Fibroblast of pulmonary artery (primary cell): Measurements from ENCODE around the gene ONECUT3.

Source experiments
- DNase-seq: peaks from one replicate; pipeline ENCODE4 v3.0.0-alpha.2; 2010; ENCODE audit warnings: low read depth
- H3K4me3 ChIP-seq: replicated peaks from 2 replicates; pipeline ENCODE4 v1.5.1; 2011; ENCODE audit warnings: low read depth, mild to moderate bottlenecking, control low read depth, low read length, moderate library complexity
- TF ChIP-seq, protein P1 (sequence below): IDR thresholded peaks from 2 replicates; pipeline ENCODE4 v1.5.1; 2011; ENCODE audit warnings: mild to moderate bottlenecking, control low read depth, low read length, inconsistent platforms; ENCODE audit errors: missing control alignments

The ONECUT3 gene

DNA sequence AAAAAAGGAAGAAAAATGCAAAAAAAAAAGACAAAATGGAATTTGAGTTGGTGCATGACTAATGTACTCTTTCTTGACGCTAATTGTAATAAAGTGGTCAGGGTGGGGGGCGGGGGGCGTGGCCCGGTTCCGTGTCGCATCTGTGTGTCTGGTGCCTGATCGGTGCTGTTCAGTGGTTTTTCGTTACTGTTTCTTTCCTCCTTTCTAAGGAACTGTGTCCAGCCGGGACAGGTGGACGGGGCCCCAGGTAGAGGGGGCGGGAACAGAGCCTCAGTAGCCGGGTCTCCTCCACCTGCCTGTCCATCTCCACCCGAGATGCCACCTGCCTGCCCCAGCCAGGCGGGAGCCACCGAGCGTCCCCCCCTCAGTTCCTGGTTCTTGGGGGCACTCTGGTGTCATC lies 26.3 kb downstream of the ONECUT3 start:
- TF ChIP-seq, protein P1, sequence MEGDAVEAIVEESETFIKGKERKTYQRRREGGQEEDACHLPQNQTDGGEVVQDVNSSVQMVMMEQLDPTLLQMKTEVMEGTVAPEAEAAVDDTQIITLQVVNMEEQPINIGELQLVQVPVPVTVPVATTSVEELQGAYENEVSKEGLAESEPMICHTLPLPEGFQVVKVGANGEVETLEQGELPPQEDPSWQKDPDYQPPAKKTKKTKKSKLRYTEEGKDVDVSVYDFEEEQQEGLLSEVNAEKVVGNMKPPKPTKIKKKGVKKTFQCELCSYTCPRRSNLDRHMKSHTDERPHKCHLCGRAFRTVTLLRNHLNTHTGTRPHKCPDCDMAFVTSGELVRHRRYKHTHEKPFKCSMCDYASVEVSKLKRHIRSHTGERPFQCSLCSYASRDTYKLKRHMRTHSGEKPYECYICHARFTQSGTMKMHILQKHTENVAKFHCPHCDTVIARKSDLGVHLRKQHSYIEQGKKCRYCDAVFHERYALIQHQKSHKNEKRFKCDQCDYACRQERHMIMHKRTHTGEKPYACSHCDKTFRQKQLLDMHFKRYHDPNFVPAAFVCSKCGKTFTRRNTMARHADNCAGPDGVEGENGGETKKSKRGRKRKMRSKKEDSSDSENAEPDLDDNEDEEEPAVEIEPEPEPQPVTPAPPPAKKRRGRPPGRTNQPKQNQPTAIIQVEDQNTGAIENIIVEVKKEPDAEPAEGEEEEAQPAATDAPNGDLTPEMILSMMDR = no peak

DNA sequence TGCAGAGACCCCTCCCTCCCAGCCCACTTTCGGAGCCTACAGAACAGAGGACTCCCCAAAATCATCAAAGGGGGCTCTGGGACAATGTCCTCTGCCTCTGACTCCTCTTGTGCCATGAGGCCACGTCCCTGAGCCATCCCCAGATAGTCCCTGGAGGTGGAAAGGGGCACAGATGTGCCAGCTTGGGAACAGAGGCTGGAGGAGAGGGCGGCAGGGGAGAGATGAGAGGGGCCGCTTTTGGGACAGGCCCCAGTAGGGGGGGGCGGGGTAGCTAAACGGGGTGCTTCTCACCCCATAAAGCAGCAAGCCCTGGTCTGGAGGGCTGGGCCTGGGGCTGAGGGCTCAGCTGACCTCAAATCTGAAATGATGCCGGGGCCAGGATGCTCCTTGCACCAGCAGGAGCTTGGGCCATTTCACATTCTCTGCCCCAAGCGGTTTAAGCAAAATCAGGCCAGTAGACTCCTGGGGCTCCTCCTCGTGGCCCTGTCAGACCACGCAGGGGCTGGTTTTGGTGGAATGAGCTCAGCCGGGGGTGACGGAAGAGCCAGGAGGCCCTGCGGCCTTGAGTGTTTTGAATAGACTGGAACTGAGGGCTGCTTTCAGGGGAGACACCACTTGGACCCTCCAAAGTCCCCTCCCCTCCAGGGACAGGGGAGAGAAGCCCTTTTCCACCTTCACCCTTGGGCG lies 27.1 kb downstream of the ONECUT3 start:
- no peak for DNase-seq
- TF ChIP-seq, protein P1 = peak; percentile 16
- H3K4me3 ChIP-seq = no peak overlapping the region

More for the DNA sequence above, 26.3 kb downstream of the ONECUT3 start:
- DNase-seq = no peak
- no peak overlapping the region for H3K4me3 ChIP-seq

DNA sequence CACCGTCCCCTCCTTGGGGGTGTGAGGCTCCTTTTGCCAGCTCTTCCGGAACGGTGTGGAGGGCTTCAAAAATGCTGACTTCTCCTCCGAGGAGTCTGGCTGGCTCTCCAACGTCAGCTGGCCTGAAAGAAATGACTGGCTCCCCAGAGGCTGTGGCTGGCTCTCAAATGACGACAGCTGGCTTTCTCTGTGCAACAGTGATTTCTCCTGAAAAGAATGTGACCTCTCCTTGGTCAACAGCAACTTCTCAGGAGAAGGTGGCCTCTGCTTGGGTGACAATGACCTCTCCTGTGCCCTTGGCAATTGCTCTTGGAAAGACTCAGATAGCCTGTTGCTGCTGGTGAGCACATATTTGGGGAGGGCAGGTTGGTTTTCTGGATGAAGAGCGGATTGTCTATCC lies 29.2 kb downstream of the ONECUT3 start:
- H3K4me3 ChIP-seq = no peak overlapping the region
- TF ChIP-seq, protein P1 = no peak
- no peak for DNase-seq

DNA sequence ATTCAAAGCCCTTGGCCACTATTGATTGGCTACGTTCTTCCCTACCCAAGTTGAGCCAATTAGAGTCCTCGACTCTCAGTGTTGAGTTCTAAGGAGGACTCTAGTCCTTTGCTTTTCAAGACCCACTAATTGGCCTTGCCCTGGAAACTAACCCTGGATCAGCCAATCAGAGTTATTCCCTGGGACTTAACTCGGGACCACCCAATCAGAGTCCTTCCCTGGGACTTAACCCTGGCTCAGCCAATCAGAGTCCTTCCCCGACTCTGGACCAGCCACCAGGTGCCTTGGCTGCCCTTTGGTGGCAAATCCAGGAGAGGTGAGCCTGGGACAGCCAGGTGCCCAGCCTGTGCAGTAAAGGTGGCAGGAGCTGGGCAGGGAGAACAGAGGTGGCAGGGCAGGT lies 30.0 kb downstream of the ONECUT3 start:
- DNase-seq = no peak
- TF ChIP-seq, protein P1 = no peak
- H3K4me3 ChIP-seq = no peak overlapping the region

DNA sequence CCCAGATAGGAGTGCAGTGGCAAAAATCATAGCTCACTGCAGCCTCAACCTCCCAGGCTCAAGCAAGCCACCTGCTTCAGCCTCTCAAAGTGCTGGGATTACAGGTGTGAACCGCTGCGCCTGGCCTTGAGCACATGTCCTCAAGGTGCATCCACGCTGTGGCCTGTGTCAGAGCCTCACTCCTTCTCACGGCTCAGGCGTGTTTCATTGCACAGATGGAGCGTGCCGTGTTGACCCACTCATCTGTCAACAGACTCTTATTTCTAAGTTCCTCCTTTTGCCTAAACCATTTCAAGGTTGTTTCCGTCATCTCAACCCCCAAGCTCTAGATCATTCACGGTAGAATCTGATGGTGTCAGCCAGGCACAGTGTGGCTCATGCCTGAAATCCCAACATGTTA lies 30.6 kb downstream of the ONECUT3 start:
- no peak for DNase-seq
- TF ChIP-seq, protein P1 = no peak
- H3K4me3 ChIP-seq = no peak overlapping the region

DNA sequence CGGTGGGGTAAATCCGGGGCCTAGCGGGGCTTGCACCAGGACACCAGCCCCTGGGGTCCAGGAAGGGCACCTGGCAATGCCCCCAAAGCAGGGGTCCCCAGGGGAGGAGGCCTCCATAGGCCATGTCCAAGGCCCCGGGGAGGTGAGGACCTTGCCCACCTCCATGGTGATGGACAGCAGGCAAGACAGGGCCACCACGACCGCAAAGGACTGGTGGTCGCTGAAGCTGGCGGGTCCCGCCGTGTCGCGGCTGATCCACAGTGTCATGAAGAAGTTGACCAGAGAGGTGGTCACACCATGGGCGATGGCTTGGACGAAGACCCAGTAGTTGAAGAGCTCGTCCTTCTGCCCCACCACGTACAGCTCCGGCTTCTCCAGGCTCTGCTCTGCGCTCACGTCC lies 32.0 kb downstream of the ONECUT3 start:
- DNase-seq = no peak
- TF ChIP-seq, protein P1 = no peak
- H3K4me3 ChIP-seq = no peak overlapping the region

DNA sequence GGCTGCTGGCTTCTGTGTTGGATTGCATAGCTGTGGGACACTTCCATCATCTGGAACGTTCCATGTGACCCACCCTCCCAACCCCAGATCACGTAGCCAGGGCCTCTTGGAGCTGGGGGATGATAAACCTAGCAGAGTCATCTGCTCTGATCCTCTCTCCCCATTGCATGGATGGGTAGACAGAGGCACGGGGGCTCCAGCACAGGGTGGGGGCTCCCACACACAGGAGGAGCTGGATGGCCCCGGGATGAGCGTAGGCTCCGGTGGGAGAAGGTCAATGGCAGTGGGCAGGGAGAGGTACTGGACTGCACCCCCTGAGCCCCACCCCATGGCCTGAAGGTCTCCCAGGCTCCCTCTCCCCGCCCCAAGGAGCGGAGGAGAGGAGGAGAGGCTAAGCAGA lies 33.4 kb downstream of the ONECUT3 start:
- no peak overlapping the region for H3K4me3 ChIP-seq
- TF ChIP-seq, protein P1 = no peak
- no peak for DNase-seq
